Islet of Langerhans (tissue), 1 donor: ENCODE data around the gene SPINDOC.
"Not testable (repeated sequence)": the region's sequence is repeated elsewhere in the genome, so short reads cannot be mapped to it uniquely, and the experiment has no call there.

Source experiments
- FAIRE-seq: peaks from one replicate; lab custom pipeline; 2011; peaks lifted over from hg19 to GRCh38; lab: Jason Lieb, UNC

SPINDOC gene, protein sequence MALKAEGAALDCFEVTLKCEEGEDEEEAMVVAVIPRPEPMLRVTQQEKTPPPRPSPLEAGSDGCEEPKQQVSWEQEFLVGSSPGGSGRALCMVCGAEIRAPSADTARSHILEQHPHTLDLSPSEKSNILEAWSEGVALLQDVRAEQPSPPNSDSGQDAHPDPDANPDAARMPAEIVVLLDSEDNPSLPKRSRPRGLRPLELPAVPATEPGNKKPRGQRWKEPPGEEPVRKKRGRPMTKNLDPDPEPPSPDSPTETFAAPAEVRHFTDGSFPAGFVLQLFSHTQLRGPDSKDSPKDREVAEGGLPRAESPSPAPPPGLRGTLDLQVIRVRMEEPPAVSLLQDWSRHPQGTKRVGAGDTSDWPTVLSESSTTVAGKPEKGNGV

DNA sequence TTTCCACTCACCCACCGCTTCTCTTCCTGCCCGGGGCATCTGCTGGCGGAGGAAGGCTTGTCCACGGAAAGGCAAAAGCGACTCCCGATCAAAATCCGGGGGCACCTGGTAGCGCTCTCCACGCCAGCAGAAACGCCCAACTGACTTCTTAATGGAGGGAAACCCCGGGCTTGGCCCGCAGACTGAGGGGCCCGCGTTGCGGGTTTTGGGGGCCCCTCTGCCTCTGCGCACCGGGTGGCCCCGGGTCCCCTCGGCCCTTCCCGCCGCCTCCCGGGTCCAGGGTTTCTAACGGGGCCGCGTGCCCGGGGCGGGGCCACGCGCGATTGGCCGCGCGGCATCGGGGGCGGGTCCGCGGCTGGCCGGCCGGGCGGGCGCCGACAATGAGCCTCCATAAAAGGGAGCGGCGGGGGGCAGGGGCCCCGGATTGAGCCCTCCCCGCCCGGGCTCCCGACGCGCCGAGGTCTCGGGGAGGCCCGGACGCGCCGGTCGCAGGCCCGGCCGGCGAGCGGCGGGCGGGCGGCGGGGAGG, at the start of gene SPINDOC:
TSS of gene SPINDOC (plus strand) at position 422 of the 528 bp plus-strand sequence. CDS start 231 bp downstream, outside the sequence.
- no peak for FAIRE-seq

GRCh38 chr11:63763496-63764339, 49.5 kb upstream of the SPINDOC start:
- FAIRE-seq, result no peak

GRCh38 chr11:63764340-63764678, 48.9 kb upstream of the SPINDOC start:
- FAIRE-seq, result no peak

- no peak for FAIRE-seq
Observed at GRCh38 chr11:63764679-63765647, 48.3 kb upstream of the SPINDOC start.

GRCh38 chr11:63765688-63766241, 47.5 kb upstream of the SPINDOC start:
- no peak for FAIRE-seq

DNA sequence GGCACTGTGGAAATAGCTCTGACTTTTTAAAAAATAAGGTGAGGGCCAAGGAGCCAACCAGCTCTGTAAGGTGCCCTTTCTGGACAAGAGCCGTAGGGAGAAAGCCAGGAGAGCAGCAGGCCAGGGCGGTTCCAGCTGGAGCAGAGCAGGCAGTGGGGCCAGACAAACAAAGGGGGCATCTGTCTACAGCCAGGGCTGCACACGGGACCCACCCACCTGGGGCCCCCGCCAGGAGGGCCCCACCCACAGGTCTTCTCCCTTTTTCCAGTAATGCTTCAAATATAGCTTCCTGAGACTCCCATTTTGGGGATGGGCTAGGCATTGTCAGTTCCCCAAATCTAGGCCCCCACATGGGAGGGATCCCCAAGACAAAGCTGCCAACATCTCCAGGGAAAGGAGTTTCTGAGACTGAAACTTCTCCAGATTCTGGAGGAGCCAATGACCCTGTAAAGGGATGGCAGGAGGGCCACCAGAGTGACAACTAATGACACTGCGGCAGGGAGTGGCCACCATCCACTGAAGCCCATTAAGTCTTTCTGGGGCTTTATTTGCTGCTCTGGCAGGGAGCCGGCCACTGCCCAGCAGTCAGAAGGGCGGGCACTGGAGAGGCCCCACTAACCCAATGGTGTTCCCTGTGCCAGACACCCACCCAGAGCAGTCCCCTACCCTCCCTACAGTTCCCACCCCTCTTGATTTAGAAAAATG, 46.6 kb upstream of the SPINDOC start:
- no peak for FAIRE-seq

- FAIRE-seq, result no peak
Observed at GRCh38 chr11:63767267-63767564, 46.0 kb upstream of the SPINDOC start.

GRCh38 chr11:63767565-63768236, 45.6 kb upstream of the SPINDOC start:
- no peak for FAIRE-seq

DNA sequence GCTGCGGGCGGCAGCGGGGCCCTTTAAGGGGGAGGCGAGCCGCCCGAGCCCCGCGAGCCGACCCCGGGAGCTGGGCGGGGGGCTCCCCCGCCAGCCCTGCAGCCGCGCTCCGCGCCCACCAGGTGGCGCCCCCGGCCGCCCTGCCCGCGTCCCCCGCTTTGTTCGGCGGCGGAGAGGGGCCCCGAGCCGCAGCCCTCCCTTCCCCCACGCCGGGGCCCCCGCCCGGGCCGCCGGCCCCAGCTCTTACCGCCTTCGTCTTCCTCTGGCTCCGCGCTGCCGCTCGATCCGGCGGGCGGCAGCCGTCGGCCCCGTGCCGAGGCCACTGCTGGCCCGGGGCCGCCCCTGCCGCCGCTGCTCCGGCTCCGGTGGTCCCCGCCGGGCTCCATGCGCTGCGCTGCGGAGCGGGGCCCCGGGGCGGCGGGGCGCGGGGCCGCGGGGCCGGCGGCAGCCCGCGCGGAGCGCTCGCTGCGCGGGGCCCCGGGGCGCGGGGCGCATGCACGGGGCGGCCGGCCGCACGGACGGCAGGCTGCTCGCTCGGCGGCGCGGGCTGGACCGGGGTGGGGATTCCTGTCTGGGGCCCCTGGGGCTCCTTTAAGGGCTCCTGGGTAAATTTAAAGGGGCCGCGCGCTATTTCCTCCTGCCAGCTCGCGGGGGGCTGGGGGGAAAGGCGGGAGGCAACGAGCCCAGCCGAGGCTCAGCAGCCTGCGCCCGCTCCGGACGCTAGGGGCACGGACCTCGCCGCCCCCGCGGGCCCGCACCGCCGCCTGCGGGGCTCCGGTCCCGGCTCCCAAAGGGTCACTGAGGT, 44.8 kb upstream of the SPINDOC start, which contains the start of gene ZFTA:
TSS of gene ZFTA (minus strand) at position 539 of the 805 bp plus-strand sequence. CDS start at position 386, 153 bp downstream.
- no peak for FAIRE-seq

DNA sequence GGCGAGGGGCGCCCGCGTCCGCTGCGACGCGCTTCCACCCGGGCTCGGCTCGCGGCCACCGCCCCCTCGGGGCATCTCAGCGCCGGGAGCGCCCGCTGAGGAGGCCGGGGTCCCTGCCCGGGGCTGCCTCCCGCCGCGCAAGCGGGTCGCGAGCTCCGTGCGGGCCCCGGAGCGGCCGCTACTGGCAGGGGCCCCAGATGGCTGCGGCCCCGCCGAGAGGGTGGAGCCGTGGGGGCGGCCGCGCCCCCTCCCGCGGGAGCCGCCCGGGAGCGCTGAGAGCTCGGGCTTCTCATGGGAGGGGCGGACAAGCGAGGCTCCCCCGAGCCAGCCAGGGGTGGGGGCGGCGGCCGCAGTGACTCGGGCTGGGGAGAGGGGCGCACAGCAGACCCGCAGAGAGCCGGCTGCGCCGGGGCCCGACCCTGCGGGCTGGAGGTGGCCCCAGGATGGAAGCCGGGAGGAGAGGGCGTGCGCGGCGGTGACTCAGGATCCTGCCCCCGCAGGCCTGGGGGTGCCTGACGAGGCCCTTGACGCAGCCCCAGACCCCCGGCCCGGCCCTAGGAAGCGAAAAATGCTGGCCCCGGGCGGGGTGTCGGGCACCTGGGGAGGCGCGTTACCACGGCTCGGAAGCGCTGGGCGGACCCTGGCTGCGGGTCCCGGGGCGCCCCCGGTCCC, 44.1 kb upstream of the SPINDOC start:
- no peak for FAIRE-seq

- no peak for FAIRE-seq
Observed at GRCh38 chr11:63769714-63770455, 43.4 kb upstream of the SPINDOC start.

DNA sequence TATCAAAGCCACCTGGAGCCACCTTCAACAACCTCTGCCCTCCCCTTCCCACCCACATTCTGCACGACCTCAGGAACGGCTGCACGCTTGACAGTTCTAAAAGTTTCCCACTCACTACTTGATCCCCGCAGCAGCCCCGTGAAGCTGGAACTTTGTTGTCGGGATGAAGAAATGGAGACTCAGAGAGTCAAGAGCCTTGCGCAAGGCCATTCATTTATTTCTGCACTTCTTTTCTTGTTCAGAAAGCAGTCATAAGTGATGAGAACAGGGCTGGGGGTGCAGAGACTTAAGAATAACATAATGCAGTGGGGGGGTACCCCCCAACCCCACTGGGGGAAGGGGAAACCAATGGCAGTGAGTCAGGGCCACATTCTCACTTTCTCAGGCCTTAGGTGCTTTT, 42.5 kb upstream of the SPINDOC start:
- FAIRE-seq, result no peak

DNA sequence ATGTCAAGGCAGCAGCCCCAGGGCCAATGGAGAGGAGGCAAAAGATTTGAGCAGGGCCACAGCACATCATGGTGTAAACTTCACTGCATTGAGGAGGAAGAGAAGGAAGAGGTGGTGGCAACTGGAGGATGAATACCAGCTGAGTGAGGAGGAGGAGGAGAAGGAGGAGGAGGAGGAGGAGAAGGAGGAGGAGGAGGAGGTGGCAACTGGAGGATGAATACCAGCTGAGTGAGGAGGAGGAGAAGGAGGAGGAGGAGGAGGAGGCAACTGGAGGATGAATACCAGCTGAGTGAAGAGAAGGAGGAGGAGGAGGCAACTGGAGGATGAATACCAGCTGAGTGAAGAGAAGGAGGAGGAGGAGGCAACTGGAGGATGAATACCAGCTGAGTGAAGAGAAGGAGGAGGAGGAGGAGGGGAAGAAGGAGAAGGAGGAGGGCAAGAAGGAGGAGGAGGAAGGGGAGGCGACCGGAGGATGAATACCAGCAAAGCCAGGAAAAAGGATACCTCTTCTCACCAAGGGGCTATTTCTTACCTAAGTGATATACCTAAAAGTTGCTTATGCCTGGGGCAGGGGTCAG, 41.4 kb upstream of the SPINDOC start:
- not testable (repeated sequence) for FAIRE-seq

DNA sequence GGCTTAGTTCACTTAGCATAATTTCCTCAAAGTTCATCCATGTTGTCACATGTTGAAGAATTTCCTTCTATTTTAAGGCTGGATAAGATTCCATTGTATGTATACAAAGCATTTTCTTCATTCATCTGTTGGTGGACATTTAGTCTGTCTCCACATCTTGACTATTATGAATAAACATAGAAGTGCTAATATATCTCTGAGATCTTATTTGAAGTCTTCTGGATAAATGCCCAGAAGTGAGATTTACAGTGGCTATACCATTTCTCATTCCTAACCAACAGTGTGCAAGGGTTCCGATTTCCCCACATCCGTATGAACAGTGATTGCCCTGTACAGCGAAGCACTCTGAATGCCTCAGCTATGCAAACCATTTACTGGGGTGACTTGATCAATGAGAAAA, 38.1 kb upstream of the SPINDOC start:
- no peak for FAIRE-seq

DNA sequence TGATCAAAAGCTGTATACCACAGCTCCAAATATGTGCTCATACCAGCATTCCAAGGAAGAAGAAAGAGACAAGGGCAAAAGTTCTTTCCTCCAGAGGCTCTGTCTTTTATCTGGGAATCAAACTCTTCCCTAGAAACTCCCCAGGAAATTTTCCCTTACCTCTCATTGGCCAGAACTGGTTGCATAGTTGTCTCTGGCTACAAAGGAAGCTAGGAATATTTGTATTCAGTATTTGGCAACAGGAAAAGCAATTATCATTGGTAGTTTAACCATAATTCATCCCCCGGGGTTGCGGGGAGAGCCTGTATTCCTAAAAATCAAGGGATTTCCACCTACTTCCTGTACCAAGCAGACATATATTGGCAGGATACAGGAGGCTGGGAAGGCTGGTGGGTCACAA, 34.2 kb upstream of the SPINDOC start:
- FAIRE-seq, result no peak

DNA sequence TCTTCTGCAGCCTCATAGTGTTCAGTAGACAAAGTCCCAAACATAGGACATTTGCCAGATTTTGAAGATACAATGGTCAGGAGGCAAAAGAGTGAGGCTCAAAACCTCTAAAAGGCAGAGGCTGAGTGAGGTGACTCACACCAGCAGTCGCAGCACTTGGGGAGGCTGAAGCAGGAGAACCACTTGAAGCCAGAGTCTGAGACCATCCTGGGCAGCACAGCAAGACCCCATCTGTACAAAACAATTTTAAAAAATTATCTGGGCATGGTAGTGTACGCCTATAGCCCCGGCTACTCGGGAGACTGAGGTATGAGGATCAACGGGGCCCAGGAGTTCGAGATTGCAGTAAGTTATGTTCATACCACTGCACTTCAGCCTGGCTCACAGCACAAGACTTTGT, 30.5 kb upstream of the SPINDOC start:
- FAIRE-seq, result no peak

GRCh38 chr11:63783925-63784592, 29.2 kb upstream of the SPINDOC start:
- no peak for FAIRE-seq
